ENCODE results near the gene PTDSS2. TPM values are rescaled to one million over a fixed set of nuclear protein-coding genes. Genes with fewer than 3 reads are reported as not detected.

Gene PTDSS2
- polyA plus RNA-seq, 3 donors, result 9.3 to 18.3 (median 12.4) TPM

DNA sequence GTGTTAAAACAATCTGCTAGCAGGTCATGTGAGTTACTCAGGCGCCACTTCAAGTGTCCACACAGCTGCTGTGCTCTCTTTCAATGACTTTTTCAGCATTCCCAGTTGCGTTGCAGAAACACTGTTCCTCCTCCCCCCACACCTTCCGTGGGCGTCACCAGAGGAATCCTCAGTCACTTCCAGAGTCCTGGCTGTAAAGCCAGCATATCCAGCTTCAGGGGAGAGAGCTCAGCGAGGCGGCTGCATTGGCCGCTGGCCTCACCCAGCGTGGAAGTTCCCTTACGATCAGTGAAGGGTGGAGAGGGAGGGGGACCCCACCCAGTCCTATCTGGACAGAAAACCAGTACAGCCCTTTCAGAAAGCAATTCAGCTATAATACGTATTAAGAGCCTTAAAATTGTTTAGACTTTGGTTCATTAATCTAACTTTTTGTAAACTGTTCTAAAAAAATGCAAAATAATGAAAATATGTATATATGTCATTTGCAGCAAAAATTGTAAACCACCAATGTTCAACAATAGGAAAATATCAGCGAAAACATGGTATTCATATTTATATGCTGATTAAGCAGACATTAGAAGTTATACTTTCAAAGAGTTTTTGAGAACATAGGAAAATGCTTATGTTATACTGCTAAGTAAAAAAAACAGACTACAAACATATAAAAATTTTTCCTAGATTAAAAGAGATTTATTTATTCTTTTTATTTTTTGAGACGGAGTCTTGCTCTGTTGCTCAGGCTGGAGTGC is 5.5 kb upstream of the PTDSS2 start:
- Histone ChIP-seq H3K27ac (ENCODE audit: low read depth in 1 of 2, low read length in 2 of 2) (no peak overlapping the region), H3K79me2 (ENCODE audit: insufficient read depth, low read length) (peaks cover 6% of the 10 kb centered on the region), H3K27me3 (ENCODE audit: control insufficient read depth in 2 of 2, insufficient read depth in 2 of 2, low read length in 2 of 2) (peaks cover 0 to 18% of the 10 kb centered on the region in 2 donors), H2AFZ (ENCODE audit: insufficient read depth, low read depth, low read length, poor library complexity, severe bottlenecking) (no peak overlapping the region), H3K36me3 (replicated peaks in 1 of 2; ENCODE audit: control insufficient read depth in 1 of 2, insufficient read depth in 2 of 2, low read length in 2 of 2) (no peaks in the 10 kb centered on the region), H3K4me2 (replicated peaks; ENCODE audit: extremely low read depth, low read length, poor library complexity, severe bottlenecking) (no peak overlapping the region), H3K4me1 (ENCODE audit: control insufficient read depth in 1 of 2, insufficient read depth in 2 of 2, low read length in 2 of 2) (peaks cover 14 to 16% of the 10 kb centered on the region in 2 donors), H3K4me3 (replicated peaks in 1 of 3; ENCODE audit: low read depth in 2 of 3, low read length in 3 of 3) (no peak overlapping the region), H3K9me3 (replicated peaks in 1 of 2; ENCODE audit: control insufficient read depth in 1 of 2, insufficient read depth in 1 of 2, low read length in 2 of 2) (no peaks in the 10 kb centered on the region), H4K20me1 (ENCODE audit: insufficient read depth, low read length) (no peaks in the 10 kb centered on the region), H3K9ac (ENCODE audit: insufficient read depth, low read length, poor library complexity, severe bottlenecking) (no peak overlapping the region)
- no peak for DNase-seq
- WGBS (ENCODE audit: insufficient coverage), result 70% methylated on average over 1 of the region's 12 CpGs
- Mint-ChIP-seq H3K27ac (no peak overlapping the region), H3K36me3 (no peaks in the 10 kb centered on the region), H3K27me3 (ENCODE audit: low read depth in 3 of 3) (peaks cover 10 to 37% (median 11%) of the 10 kb centered on the region in 3 donors), H3K9me3 (peaks cover 0 to 3% (median 0%) of the 10 kb centered on the region in 7 donors), H3K4me3 (peak overlapping the region in 1 of 2 donors; percentile 35), H3K4me1 (peaks cover 8% of the 10 kb centered on the region)
- intact Hi-C loops (cut with micrococcal nuclease), result loop anchor here in 1 of 2 donors (5.0 kb wide), 1 partner anchor 32 kb away; the partner anchor contains the start of gene SIGIRR
- TF ChIP-seq, protein P1, sequence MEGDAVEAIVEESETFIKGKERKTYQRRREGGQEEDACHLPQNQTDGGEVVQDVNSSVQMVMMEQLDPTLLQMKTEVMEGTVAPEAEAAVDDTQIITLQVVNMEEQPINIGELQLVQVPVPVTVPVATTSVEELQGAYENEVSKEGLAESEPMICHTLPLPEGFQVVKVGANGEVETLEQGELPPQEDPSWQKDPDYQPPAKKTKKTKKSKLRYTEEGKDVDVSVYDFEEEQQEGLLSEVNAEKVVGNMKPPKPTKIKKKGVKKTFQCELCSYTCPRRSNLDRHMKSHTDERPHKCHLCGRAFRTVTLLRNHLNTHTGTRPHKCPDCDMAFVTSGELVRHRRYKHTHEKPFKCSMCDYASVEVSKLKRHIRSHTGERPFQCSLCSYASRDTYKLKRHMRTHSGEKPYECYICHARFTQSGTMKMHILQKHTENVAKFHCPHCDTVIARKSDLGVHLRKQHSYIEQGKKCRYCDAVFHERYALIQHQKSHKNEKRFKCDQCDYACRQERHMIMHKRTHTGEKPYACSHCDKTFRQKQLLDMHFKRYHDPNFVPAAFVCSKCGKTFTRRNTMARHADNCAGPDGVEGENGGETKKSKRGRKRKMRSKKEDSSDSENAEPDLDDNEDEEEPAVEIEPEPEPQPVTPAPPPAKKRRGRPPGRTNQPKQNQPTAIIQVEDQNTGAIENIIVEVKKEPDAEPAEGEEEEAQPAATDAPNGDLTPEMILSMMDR (IDR thresholded peaks at IDR 0.05), result no peak

DNA sequence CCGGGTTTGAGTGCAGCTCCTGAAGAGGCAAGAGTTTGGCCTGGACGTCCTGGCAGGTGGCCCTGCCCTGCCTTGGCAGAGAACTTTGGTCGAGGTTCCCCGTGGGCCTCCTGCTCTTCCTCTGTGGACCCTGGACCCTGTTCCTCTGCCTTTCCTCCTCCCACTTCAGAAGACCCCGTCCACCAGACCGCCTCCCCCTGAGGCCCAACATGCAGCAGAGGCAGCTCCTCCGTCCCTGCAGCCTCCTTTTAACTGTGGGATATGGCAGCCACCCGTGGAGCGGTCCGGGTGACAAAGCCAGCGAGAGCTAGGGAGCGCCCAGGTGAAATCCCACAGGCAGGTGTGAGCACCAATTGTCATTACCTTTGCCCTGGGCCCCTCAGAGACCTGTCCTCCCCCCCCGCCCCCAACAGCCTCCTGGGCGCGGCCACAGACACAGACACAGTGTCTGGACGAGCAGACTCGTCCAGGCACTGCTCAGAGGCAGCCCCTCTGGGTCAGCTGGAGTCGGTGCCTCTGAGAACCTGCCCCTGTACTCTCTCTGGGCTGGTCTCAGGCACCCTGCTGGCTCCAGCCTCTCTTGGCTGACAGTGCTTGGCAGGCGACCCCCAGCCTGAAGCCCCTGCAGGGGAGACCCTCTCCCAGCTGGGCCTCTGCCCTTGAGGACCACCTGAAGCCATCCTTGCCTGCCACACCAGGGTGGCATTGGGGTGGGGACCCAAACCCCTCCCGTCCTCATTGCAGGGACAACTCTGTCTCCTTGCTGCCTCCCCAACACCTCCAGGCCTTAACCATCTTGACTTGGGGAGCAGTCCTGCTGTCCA is 4.1 kb upstream of the PTDSS2 start:
- DNase-seq, result no peak
- H3K4me1 ChIP-seq (ENCODE audit: control insufficient read depth in 1 of 2, insufficient read depth in 2 of 2, low read length in 2 of 2), result peaks cover 23 to 26% of the 10 kb centered on the region in 2 donors
- H3K27ac ChIP-seq (ENCODE audit: low read depth in 1 of 2, low read length in 2 of 2), result no peak overlapping the region
- no peak overlapping the region for H2AFZ ChIP-seq (ENCODE audit: insufficient read depth, low read depth, low read length, poor library complexity, severe bottlenecking)
- intact Hi-C loops (cut with micrococcal nuclease), result loop anchor here in 1 of 2 donors (5.0 kb wide), 1 partner anchor 34 kb away; the partner anchor contains the start of gene SIGIRR
- Mint-ChIP-seq H3K27me3 (ENCODE audit: low read depth in 3 of 3) (peaks cover 11 to 35% (median 13%) of the 10 kb centered on the region in 3 donors), H3K27ac (peak overlapping the region in 2 of 7 donors; percentile 61 to 71), H3K9me3 (peaks cover 0 to 3% (median 0%) of the 10 kb centered on the region in 7 donors), H3K4me1 (peaks cover 12% of the 10 kb centered on the region), H3K4me3 (peak overlapping the region in 1 of 2 donors; percentile 26), H3K36me3 (no peaks in the 10 kb centered on the region)
- H3K27me3 ChIP-seq (ENCODE audit: control insufficient read depth in 2 of 2, insufficient read depth in 2 of 2, low read length in 2 of 2), result peaks cover 0 to 18% of the 10 kb centered on the region in 2 donors
- H3K9me3 ChIP-seq (replicated peaks in 1 of 2; ENCODE audit: control insufficient read depth in 1 of 2, insufficient read depth in 1 of 2, low read length in 2 of 2), result no peaks in the 10 kb centered on the region
- no peaks in the 10 kb centered on the region for H3K36me3 ChIP-seq (replicated peaks in 1 of 2; ENCODE audit: control insufficient read depth in 1 of 2, insufficient read depth in 2 of 2, low read length in 2 of 2)
- 87% methylated on average over 18 of the region's 20 CpGs for WGBS (ENCODE audit: insufficient coverage)
- H4K20me1 ChIP-seq (ENCODE audit: insufficient read depth, low read length), result peaks cover under 1% of the 10 kb centered on the region
- H3K9ac ChIP-seq (ENCODE audit: insufficient read depth, low read length, poor library complexity, severe bottlenecking), result no peak overlapping the region
- peaks cover 6% of the 10 kb centered on the region for H3K79me2 ChIP-seq (ENCODE audit: insufficient read depth, low read length)
- TF ChIP-seq, protein P1 (IDR thresholded peaks at IDR 0.05), result no peak
- H3K4me3 ChIP-seq (replicated peaks in 1 of 3; ENCODE audit: low read depth in 2 of 3, low read length in 3 of 3), result no peak overlapping the region
- no peak overlapping the region for H3K4me2 ChIP-seq (replicated peaks; ENCODE audit: extremely low read depth, low read length, poor library complexity, severe bottlenecking)

All from CD14-positive monocyte (primary cell).